GM20000 (cell line): Measurements from ENCODE around the gene RPL13.
A peak's percentile ranks its signal among the peaks of the same experiment; 100 is the strongest.
"Not testable (repeated sequence)": the region's sequence is repeated elsewhere in the genome, so short reads cannot be mapped to it uniquely, and the experiment has no call there.

Experiments
- DNase-seq: peaks from one replicate; pipeline ENCODE4 v3.0.0; 2012; ENCODE audit warnings: low spot score
- TF ChIP-seq, protein P1 (sequence below): IDR thresholded peaks from 2 replicates; pipeline ENCODE4 v1.5.1; 2012; ENCODE audit warnings: mild to moderate bottlenecking, control low read depth; ENCODE audit errors: extremely low read depth, missing control alignments

The RPL13 gene

DNA sequence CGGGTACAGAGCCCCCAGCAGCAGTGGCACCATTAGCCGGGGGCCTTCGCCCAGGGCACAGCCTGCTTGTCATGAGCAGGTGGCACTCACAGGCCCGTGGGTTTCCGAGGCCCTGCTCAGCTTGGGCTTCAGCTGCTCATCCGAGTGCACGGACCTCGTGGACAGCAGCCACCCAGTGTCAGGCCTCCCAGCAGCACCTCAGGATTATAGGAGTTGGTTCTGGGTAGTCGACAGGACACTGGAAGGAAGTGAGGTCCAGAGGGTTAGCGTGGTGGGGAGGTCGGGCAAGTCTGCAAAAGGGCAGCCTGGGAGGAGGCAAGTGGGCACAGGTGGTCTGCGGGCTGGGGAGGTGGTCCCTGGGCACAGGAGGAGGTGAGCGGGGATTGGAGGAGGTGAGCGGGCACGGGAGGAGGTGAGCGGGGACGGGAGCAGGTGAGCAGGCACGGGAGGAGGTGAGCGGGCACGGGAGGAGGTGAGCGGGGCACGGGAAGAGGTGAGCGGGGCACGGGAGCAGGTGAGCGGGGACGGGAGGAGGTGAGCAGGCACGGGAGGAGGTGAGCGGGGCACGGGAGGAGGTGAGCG lies 10.0 kb downstream of the RPL13 start:
- TF ChIP-seq, protein P1, sequence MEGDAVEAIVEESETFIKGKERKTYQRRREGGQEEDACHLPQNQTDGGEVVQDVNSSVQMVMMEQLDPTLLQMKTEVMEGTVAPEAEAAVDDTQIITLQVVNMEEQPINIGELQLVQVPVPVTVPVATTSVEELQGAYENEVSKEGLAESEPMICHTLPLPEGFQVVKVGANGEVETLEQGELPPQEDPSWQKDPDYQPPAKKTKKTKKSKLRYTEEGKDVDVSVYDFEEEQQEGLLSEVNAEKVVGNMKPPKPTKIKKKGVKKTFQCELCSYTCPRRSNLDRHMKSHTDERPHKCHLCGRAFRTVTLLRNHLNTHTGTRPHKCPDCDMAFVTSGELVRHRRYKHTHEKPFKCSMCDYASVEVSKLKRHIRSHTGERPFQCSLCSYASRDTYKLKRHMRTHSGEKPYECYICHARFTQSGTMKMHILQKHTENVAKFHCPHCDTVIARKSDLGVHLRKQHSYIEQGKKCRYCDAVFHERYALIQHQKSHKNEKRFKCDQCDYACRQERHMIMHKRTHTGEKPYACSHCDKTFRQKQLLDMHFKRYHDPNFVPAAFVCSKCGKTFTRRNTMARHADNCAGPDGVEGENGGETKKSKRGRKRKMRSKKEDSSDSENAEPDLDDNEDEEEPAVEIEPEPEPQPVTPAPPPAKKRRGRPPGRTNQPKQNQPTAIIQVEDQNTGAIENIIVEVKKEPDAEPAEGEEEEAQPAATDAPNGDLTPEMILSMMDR: no peak
- no peak for DNase-seq

DNA sequence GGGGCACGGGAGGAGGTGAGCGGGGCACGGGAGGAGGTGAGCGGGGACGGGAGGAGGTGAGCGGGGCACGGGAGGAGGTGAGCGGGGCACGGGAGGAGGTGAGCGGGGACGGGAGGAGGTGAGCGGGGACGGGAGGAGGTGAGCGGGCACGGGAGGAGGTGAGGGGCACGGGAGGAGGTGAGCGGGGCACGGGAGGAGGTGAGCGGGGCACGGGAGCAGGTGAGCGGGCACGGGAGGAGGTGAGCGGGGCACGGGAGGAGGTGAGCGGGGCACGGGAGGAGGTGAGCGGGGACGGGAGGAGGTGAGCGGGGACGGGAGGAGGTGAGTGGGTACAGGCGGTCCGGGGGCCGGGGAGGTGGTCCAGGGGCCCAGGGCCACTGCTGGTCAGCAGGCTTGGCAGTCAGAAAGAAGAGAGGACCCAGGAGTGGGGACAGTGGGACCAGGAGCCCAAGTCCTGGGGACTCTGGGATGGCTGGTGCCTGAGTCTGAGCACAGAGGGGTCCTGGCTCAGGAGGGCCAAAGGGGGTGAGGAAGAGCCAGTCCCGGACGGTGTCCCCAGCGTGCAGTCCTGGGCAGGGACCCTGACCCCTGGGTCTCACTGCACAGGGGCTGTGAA lies 10.6 kb downstream of the RPL13 start:
- not testable (repeated sequence) for DNase-seq

DNA sequence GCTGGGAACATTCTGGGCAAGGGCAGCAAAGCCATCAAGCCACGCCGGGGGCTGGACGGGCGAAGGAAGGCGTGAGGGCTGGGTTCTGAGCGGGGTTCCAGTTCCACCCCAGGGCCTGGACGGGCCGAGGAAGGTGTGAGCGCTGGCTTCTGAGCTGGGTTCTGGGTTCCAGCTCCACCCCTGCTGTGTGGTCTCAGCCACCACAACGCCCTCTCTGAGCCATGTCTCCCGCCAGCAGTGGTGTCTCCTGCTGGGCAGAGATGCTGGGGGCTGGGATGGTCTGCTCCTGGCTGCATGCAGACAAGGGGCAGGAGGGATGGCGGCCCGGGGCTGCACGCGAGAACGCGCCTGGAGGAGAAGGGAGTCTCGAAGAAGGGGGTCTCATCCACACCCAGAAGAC lies 11.2 kb downstream of the RPL13 start:
- TF ChIP-seq, protein P1: no peak
- no peak for DNase-seq

DNA sequence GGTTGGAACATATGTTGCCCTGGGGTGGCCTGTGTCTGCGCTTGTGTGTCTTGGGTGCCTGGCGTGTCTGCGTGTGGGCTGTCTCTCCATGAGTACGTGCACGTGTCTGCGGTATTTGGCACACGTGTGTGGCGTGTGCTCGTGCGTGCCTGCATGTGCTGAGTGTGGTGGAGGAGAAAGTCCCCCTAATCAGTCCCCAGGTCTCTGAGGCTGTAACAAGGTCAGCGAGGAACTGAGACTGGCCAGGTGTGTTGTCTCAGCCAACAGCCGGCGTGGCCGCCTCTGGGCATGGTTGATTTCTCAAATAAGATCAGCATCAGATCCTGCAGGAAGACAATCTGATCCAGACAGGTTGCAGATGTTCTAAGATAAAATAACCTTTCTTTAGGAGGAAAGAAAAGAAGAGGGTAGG lies 11.6 kb downstream of the RPL13 start:
- TF ChIP-seq, protein P1: no peak
- DNase-seq: peak; percentile 75

DNA sequence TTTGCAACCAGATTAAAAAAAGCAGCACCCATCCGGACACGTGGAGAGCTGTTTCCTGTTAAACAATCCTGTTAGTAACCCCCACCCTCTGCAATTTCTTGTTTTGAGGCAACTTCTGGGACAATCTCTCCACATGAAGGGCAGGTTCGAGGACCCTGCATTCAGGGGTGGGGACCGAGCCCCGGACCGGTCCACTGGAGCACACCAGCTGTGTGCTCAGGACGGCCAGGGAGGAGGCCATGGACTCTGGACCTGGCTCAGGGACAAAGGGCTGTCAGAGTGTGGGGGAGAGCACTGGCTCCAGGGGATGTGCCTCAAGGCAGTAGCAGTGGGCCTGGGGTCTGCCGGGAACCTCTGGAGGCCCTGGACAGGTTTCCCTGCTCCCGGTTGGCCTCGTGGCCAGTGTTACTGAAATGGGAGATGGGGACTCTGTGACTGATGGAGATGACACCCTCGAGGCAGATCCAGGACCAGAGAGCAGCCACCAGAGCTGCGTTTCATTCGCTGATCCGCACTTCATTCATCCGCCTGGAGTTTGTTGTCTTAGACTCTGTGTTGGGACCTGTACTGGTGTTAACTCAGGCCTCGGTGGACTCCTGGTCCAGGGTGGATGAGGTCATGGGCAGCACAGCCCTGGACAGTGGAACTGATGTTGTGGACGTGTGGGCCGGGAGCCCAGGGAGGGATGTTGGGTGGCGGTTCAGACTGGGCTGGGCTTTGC lies 12.2 kb downstream of the RPL13 start:
- TF ChIP-seq, protein P1: no peak
- no peak for DNase-seq

DNA sequence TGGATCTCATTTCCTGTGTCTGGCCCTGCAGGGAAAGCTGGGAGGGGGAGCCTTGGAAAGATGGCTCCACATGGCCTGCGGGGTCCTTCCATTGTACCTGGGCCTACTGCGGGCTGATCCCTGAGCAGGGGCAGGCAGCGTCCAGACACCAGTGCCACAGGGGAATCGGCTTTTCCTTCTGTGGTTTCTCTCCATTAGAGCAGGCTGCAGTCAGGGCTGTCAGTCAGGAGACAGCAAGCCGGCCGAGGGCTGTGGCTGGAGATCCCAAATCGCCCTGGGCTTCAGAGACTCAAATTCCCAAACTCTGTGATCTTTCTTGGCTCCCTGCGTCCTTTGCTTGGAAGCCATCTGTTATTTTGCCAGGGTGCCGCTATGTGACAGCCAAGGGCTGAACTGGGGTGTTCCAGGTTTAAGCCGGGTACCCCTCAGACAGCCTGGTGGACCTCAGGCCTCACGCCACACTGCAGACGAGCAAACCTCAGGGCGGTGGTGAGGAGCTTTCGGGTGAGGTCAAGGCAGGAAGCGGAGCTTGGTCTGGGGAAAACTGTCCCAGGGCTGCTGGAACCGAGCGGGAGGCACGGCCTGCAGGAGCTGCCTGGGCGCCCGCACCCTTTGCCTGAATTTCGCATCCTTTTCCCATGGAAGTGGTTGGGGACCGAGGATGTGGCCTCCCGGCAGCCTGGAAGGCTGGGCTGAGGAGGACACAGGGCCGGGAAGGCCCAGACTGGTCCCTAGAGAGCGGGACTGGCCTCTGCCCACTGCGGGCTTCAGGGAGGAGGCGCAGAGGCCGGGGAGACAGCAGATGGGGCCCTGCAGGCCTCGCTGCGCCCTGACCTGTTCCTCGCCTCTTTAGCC lies 13.6 kb downstream of the RPL13 start:
- DNase-seq: no peak
- TF ChIP-seq, protein P1: no peak

DNA sequence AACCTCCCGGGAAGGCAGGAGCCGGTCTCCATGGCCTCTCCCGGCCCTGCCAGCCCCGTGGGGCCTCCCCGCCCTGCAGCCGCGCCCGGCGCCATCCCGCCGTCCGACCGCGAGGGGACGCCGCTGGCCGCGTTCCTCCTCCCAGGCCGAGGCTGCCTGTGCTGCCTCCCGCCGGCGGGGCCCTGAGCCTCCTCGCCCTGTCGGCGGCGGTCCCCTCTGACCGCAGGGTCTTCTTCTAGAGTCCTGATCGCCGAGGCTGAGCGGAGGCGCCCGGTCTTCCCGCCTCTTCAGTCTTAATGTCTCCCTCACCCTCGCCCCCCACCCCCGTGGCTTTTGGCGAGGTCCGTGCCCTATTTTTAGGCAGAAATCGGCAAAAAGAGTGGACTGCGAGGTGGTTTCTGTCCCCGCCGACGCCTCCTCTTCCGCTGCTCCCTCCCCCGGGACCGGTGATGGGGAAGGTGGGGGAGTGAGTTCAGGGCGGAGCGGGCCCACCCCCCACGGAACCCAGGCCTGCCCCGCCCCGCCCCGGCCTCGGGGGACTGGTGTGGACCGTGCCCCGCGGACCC lies 14.3 kb downstream of the RPL13 start:
- TF ChIP-seq, protein P1: peak; percentile 91
- peak; percentile 97 for DNase-seq
